Astrocyte (in vitro differentiated cells and primary cell): Measurements from ENCODE around the gene GIGYF2. TPM values are rescaled to one million over a fixed set of nuclear protein-coding genes. Genes with fewer than 3 reads are reported as not detected.

Experiments
- DNase-seq: peaks from one replicate; pipeline ENCODE4 v3.0.0-alpha.2; 2010; ENCODE audit warnings: low read depth
- FAIRE-seq: peaks from 2 replicates; lab custom pipeline; 2011; peaks lifted over from hg19 to GRCh38; lab: Jason Lieb, UNC
- H2AFZ ChIP-seq: 2 replicates; pipeline ENCODE4 v1.6.0; 2012; ENCODE audit warnings: low read depth, low read length, inconsistent platforms
- H3K27ac ChIP-seq: 2 replicates; pipeline ENCODE4 v1.5.1; 2011; ENCODE audit warnings: low read depth, low read length, inconsistent platforms
- H3K27me3 ChIP-seq: 2 replicates; pipeline ENCODE4 v1.6.0; 2011; ENCODE audit warnings: low read length, inconsistent platforms; ENCODE audit not compliant: insufficient read depth
- H3K36me3 ChIP-seq: 2 replicates; pipeline ENCODE4 v1.5.1; 2011; ENCODE audit warnings: low read length, inconsistent platforms; ENCODE audit not compliant: insufficient read depth
- H3K4me1 ChIP-seq: 2 replicates; pipeline ENCODE4 v1.5.1; 2011; ENCODE audit warnings: low read length, inconsistent platforms; ENCODE audit not compliant: insufficient read depth
- H3K4me2 ChIP-seq: 2 replicates; pipeline ENCODE4 v1.6.0; 2012; ENCODE audit warnings: low read length, inconsistent platforms
- H3K4me3 ChIP-seq: 2 replicates; pipeline ENCODE4 v1.5.1; 2011; ENCODE audit warnings: low read depth, mild to moderate bottlenecking, low read length, inconsistent platforms; ENCODE audit not compliant: insufficient read depth
- H3K79me2 ChIP-seq: 2 replicates; pipeline ENCODE4 v1.6.0; 2012; ENCODE audit warnings: mild to moderate bottlenecking, low read length, inconsistent platforms; ENCODE audit not compliant: insufficient read depth
- H3K9ac ChIP-seq: 2 replicates; pipeline ENCODE4 v1.6.0; 2012; ENCODE audit warnings: mild to moderate bottlenecking, low read length, inconsistent platforms
- H3K9me3 ChIP-seq: 2 replicates; pipeline ENCODE4 v1.5.1; 2012; ENCODE audit warnings: low read depth, mild to moderate bottlenecking, low read length, inconsistent platforms; ENCODE audit not compliant: insufficient read depth
- H4K20me1 ChIP-seq: 2 replicates; pipeline ENCODE4 v1.6.0; 2012; ENCODE audit warnings: low read length, inconsistent platforms; ENCODE audit not compliant: insufficient read depth
- H3K27ac Mint-ChIP-seq: one replicate; pipeline ENCODE4 v1.8.0; 2021; ENCODE audit warnings: mild to moderate bottlenecking, mixed read lengths; ENCODE audit not compliant: unreplicated experiment
- H3K27me3 Mint-ChIP-seq: one replicate; pipeline ENCODE4 v1.8.0; 2021; ENCODE audit warnings: low read depth, mixed read lengths; ENCODE audit not compliant: unreplicated experiment
- H3K36me3 Mint-ChIP-seq: one replicate; pipeline ENCODE4 v1.8.0; 2021; ENCODE audit warnings: low read depth, mixed read lengths; ENCODE audit not compliant: unreplicated experiment
- H3K4me1 Mint-ChIP-seq: one replicate; pipeline ENCODE4 v1.8.0; 2021; ENCODE audit warnings: low read depth, mixed read lengths; ENCODE audit not compliant: unreplicated experiment
- H3K4me3 Mint-ChIP-seq: one replicate; pipeline ENCODE4 v1.8.0; 2021; ENCODE audit warnings: mild to moderate bottlenecking, moderate library complexity, mixed read lengths; ENCODE audit not compliant: unreplicated experiment
- H3K9me3 Mint-ChIP-seq: one replicate; pipeline ENCODE4 v1.8.0; 2021; ENCODE audit warnings: mild to moderate bottlenecking, mixed read lengths; ENCODE audit not compliant: unreplicated experiment
- CTCF ChIP-seq: IDR thresholded peaks from 2 replicates; pipeline ENCODE4 v1.5.1; 2011; ENCODE audit warnings: low read depth, mild to moderate bottlenecking, inconsistent platforms, low read length, moderate library complexity; ENCODE audit not compliant: insufficient read depth
- EZH2 ChIP-seq: IDR thresholded peaks from 2 replicates; pipeline ENCODE4 v1.6.1; 2012; ENCODE audit warnings: mild to moderate bottlenecking, low read length, inconsistent platforms; ENCODE audit not compliant: insufficient read depth
- total RNA-seq: library from RNA; stranded (reverse); gene quantifications from 2 replicates; pipeline ENCODE4 v1.2.1, GENCODE V29; 2021

The GIGYF2 gene
- total RNA-seq, 1 donor from 2014 or later: 47.1 TPM

- H3K79me2 ChIP-seq: no peaks in the 10 kb centered on the region
- peaks cover 4% of the 10 kb centered on the region for H3K4me1 ChIP-seq
- no peak overlapping the region for H3K9ac ChIP-seq
- H3K27me3 Mint-ChIP-seq: peaks cover 11% of the 10 kb centered on the region
- H3K36me3 ChIP-seq: no peaks in the 10 kb centered on the region
- H3K27ac ChIP-seq: no peak overlapping the region
- H3K4me2 ChIP-seq: no peak overlapping the region
- H3K4me3 ChIP-seq: no peak overlapping the region
- H4K20me1 ChIP-seq: no peaks in the 10 kb centered on the region
- H3K36me3 Mint-ChIP-seq: peaks cover 3% of the 10 kb centered on the region
- TF ChIP-seq EZH2 (no peak), CTCF (no peak)
- no peak overlapping the region for H3K4me3 Mint-ChIP-seq
- peak overlapping the region; percentile 39 for H2AFZ ChIP-seq
- no peaks in the 10 kb centered on the region for H3K9me3 ChIP-seq
- H3K9me3 Mint-ChIP-seq: no peaks in the 10 kb centered on the region
- peak overlapping the region; percentile 64 for H3K27ac Mint-ChIP-seq
- no peaks in the 10 kb centered on the region for H3K27me3 ChIP-seq
- FAIRE-seq: no peak
- peaks cover 12% of the 10 kb centered on the region for H3K4me1 Mint-ChIP-seq
- DNase-seq: no peak
Measured at GRCh38 chr2:232652505-232652851, 44.7 kb upstream of the GIGYF2 start.

- H3K9me3 Mint-ChIP-seq: no peaks in the 10 kb centered on the region
- Histone ChIP-seq H3K9me3 (no peaks in the 10 kb centered on the region), H3K27me3 (no peaks in the 10 kb centered on the region), H3K4me3 (no peak overlapping the region), H3K9ac (no peak overlapping the region), H4K20me1 (no peaks in the 10 kb centered on the region), H3K79me2 (no peaks in the 10 kb centered on the region), H3K27ac (no peak overlapping the region), H3K4me1 (peaks cover 4% of the 10 kb centered on the region), H3K36me3 (no peaks in the 10 kb centered on the region), H2AFZ (no peak overlapping the region), H3K4me2 (no peak overlapping the region)
- H3K4me3 Mint-ChIP-seq: no peak overlapping the region
- FAIRE-seq: no peak
- TF ChIP-seq CTCF (no peak), EZH2 (no peak)
- no peaks in the 10 kb centered on the region for H3K36me3 Mint-ChIP-seq
- H3K27ac Mint-ChIP-seq: no peak overlapping the region
- H3K4me1 Mint-ChIP-seq: peaks cover 14% of the 10 kb centered on the region
- DNase-seq: no peak
- peaks cover 6% of the 10 kb centered on the region for H3K27me3 Mint-ChIP-seq
Measured at GRCh38 chr2:232653441-232653840, 43.7 kb upstream of the GIGYF2 start.

DNA sequence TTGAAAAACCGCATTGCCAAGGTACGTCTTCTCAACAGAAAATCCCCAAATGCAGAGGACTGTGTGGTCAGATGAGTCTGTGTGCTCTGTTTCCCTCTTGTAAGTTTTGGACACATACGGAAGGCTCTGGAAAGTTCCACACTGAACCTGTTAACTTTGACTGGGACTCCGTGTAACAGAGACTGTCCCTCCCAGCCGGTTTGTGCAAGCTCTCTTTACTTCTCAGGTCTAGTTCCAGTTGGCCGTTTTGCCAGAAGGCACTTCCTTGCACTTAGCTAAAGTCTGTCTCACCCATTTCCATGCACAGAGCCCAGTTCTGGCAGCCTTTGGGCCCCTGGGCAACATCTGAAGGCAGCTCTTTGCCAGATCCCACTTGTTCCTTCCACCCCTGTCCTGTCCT, 41.7 kb upstream of the GIGYF2 start:
- H3K4me1 Mint-ChIP-seq: peaks cover 16% of the 10 kb centered on the region
- Histone ChIP-seq H3K4me1 (peaks cover 4% of the 10 kb centered on the region), H3K79me2 (no peaks in the 10 kb centered on the region), H3K27ac (no peak overlapping the region), H4K20me1 (no peaks in the 10 kb centered on the region), H3K4me3 (no peak overlapping the region), H3K36me3 (no peaks in the 10 kb centered on the region), H3K9ac (no peak overlapping the region), H2AFZ (no peak overlapping the region), H3K9me3 (no peaks in the 10 kb centered on the region), H3K4me2 (no peak overlapping the region), H3K27me3 (no peaks in the 10 kb centered on the region)
- FAIRE-seq (no peak), DNase-seq (no peak)
- H3K36me3 Mint-ChIP-seq: no peaks in the 10 kb centered on the region
- no peak overlapping the region for H3K4me3 Mint-ChIP-seq
- peaks cover 6% of the 10 kb centered on the region for H3K27me3 Mint-ChIP-seq
- no peak overlapping the region for H3K27ac Mint-ChIP-seq
- H3K9me3 Mint-ChIP-seq: no peaks in the 10 kb centered on the region
- TF ChIP-seq EZH2 (no peak), CTCF (no peak)
